ES-I3 (cell line): ENCODE data around the gene MRPL24.

ENCODE experiments used
- H3K36me3 ChIP-seq: 2 replicates; pipeline ENCODE4 v1.6.1; 2013; ENCODE audit warnings: mild to moderate bottlenecking, low read length, control low read depth, moderate library complexity; ENCODE audit not compliant: insufficient read depth
- H3K4me1 ChIP-seq: 2 replicates; pipeline ENCODE4 v1.6.1; 2013; ENCODE audit warnings: mild to moderate bottlenecking, control low read depth, low read length; ENCODE audit not compliant: insufficient read depth
- H3K9ac ChIP-seq: 2 replicates; pipeline ENCODE4 v1.6.1; 2013; ENCODE audit warnings: low read depth, mild to moderate bottlenecking, low read length, moderate library complexity
- H3K9me3 ChIP-seq: 2 replicates; pipeline ENCODE4 v1.6.1; 2013; ENCODE audit warnings: mild to moderate bottlenecking, low read length, moderate library complexity; ENCODE audit not compliant: control insufficient read depth, insufficient read depth

The MRPL24 gene

DNA sequence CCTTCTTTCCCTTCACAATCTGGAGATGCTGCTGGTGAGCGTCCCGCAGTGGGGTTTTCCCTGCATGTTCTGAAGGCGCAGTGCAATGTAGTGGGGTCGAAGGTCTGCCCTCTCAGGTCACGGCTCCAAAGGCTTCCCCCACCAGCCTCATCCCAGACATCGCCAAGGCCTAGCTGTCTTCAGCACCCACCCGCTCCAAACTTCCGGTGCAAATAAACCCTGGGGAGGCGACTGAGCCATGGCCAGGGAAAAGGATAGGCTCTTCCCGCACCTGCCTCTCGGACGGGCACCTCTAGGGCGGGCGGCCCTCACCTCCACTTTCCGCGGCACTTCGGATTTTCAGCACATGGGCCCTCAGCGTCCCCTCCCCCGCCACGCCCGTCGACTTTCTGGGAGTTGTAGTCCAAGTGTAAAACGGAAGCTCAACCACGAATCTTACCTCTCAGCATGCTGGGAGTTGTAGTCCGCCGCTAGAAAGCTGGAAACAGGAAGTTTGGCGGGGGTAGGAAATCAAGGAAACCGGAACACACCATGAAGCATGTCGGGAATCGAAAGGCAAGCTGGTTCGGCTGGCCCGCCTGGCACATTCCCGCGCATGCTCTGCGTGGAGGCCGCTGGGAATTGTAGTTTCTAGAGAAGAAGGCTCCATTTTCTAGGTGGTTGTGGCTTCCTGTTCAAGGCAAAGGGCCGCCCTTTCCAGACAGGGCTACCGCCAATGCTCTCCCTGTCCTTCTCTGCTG lies at the start of gene MRPL24:
Gene MRPL24 (minus strand): TSS at position 348 of the 740 bp plus-strand sequence. CDS start 2,384 bp downstream, outside the sequence.
- no peaks in the 10 kb centered on the region for H3K9me3 ChIP-seq
- peak within 1 kb of the TSS; percentile 85 for H3K9ac ChIP-seq
- peaks cover 9% of the 10 kb centered on the region for H3K36me3 ChIP-seq
- peaks cover 15% of the 10 kb centered on the region for H3K4me1 ChIP-seq

DNA sequence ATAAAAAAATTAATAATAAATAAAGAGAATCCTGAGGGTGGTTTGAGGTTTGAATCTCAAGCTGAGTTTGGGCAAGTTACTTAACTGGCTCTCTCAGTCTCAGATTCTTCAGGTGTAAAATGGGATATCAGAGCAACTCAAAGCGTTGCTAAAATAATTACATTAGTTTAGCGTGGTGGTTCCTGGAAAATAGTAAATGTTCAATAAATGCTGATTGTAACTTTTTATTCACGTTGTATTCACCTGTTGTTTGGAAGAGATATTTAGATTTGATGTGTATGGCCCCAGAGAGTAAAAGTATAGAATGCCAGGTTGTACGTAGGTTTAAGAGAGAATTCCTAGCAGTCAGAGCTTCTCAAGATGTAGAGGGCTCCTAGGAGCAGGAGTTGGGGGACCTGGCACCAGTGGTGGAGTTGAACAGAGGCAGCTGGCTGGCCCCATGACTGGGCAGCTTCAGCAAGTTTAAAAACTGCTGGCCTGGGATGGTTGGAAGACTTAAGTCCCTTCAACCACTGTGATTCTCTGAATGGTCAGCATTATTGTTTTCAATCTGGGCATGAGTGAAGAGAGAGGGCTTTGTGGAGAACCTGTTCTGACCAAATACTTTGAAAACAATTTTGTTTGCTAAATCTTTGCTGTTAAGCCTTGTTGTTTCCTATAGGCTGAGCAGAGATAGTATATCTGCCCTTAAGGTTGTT lies 48.9 kb upstream of the MRPL24 start:
- Histone ChIP-seq H3K36me3 (peaks cover 24% of the 10 kb centered on the region), H3K9ac (no peak overlapping the region), H3K9me3 (no peaks in the 10 kb centered on the region), H3K4me1 (no peaks in the 10 kb centered on the region)

DNA sequence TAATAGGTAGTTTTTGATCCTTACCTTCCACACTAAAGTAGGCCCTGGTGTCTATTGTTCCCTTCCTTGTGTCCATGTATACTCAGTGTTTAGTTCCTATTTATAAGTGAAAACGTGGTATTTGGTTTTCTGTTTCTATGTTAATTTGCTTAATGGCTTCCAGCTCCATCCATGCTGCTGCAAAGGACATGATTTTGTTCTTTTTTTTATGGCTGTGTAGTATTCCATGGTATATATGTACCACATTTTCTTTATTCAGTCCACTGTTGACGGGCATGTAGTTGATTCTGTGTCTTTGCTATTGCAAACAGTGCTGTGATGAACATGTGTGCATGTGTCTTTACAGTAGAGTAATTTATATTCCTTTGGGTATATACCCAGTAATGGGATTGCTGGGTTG lies 47.2 kb upstream of the MRPL24 start:
- no peaks in the 10 kb centered on the region for H3K9me3 ChIP-seq
- peaks cover 25% of the 10 kb centered on the region for H3K36me3 ChIP-seq
- H3K9ac ChIP-seq = no peak overlapping the region
- H3K4me1 ChIP-seq = no peaks in the 10 kb centered on the region

DNA sequence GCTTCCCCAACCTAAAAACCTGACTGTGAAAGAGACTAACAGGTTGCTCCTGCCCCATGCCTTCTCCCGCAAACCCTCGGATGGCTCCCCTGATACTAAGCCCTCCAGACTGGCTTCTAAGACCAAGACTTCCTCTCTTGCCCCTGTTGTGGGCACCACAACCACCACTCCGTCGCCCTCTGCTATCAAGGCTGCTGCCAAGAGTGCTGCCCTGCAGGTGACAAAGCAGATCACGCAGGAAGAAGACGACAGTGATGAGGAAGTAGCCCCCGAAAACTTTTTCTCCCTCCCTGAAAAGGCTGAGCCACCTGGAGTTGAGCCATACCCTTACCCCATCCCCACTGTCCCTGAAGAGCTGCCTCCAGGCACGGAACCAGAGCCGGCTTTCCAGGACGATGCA lies 45.8 kb upstream of the MRPL24 start:
- Histone ChIP-seq H3K9ac (no peak overlapping the region), H3K9me3 (no peaks in the 10 kb centered on the region), H3K4me1 (no peaks in the 10 kb centered on the region), H3K36me3 (peaks cover 21% of the 10 kb centered on the region)

DNA sequence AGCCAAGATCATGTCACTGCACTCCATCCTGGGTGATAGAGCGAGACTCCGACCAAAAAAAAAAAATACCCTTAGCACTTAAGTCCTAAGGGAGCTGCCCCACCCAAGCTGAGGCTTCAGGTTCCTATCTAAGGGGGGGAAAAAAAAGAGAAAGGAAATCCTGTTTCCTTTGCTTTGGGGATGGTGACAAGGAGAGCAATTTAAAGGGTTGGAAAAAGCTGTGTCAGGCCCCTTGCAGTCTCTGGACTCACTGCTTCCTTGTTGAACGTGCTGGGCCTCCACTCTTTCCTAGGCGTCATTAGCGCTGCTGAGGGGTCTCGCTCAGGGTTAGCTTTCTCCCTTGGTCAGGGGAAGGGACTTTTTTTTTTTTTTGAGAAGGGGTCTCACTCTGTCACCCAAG lies 44.6 kb upstream of the MRPL24 start:
- Histone ChIP-seq H3K36me3 (peaks cover 16% of the 10 kb centered on the region), H3K9ac (no peak overlapping the region), H3K4me1 (no peaks in the 10 kb centered on the region), H3K9me3 (no peaks in the 10 kb centered on the region)

DNA sequence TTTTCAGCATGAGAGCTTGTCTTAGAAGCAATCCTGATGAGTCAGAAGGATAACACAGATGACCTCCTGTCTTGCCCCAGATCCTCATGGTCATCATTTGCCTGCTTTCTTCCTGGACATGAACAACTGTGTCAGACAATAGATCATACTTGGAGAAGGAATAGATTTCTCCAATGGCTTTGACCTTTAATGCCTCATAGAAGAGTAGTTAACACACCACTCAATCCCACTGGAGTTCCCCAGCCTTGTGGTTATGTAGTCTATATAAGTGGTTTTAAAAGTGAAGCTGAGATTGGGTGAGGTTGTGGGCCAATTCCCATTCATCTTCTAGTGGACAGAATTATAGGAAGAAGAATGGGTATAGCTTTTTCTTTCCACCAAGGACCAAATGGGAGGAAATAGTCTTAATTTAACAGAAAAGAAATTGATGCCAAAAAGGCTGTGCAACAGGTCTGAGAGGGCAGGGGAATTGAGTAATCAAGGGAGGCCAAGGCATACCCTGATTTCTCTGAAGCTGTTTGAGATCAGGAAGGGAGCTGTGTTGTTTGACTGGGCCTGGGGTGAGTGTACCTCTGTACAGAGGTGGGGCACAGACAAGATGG lies 40.8 kb upstream of the MRPL24 start:
- Histone ChIP-seq H3K36me3 (peaks cover 13% of the 10 kb centered on the region; the same call in 1 of the 2 replicates), H3K9me3 (no peaks in the 10 kb centered on the region), H3K4me1 (no peaks in the 10 kb centered on the region), H3K9ac (no peak overlapping the region)

DNA sequence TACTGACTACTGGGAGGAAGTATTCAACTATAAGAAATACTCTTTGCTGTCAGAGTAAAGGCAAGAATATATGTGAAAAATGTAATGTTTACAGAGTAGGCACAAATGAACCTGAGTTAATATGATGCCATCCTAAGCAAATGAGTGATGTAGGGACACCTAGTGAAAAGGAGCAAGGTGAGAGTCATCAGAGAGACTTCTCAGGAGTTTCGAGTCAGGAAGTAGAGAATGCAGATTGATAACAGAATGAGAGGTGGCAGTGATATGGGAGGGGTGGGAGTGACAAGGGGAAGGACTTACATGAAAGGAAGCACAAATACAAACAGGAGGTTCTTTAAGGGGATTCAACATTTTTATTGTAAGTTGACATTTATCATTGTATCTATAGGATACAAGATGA lies 36.7 kb upstream of the MRPL24 start:
- Histone ChIP-seq H3K9me3 (no peaks in the 10 kb centered on the region), H3K4me1 (no peaks in the 10 kb centered on the region), H3K36me3 (0 out of 2 replicates have a peak, but pooled peaks cover 3% of the 10 kb centered on the region), H3K9ac (no peak overlapping the region)

DNA sequence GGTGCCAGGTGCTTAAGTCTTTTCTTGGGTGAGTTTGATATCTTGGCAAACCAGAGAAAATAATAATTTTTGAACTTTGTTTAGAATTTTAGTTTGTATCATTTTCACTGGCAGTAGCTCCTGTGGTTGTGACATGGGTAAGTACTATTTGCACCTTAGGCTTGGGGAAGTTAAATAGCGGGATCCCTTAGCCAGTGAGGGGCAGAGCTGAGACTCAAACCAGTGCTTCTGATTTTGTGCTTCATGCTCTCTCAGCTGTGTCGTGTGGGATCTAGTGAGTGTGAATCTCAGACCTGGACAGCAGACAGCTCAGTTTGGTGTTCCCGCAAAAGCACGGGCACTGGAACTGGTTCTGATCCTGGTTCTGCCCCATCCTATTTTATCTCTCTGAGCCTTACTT lies 36.1 kb upstream of the MRPL24 start:
- Histone ChIP-seq H3K9me3 (no peaks in the 10 kb centered on the region), H3K9ac (no peak overlapping the region), H3K4me1 (no peaks in the 10 kb centered on the region), H3K36me3 (no peaks in the 10 kb centered on the region)

DNA sequence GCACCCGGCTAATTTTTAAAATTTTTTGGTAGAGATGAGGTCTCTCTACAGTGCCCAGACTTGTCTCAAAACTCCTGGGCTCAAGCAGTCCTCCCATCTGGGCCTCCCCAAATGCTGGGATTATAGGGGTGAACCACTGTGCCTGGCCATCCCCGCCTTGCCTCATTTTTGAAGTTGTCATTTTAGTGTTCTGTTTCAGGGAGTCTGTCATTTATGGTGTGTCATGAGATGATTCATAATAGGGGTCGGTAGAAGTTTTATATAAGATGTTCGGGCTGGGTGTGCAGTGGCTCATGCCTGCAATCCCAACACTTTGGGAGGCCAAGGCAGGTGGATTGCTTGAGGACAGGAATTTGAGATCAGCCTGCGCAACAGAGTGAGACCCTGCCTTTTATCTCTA lies 34.9 kb upstream of the MRPL24 start:
- Histone ChIP-seq H3K4me1 (no peaks in the 10 kb centered on the region), H3K9me3 (no peaks in the 10 kb centered on the region), H3K36me3 (no peaks in the 10 kb centered on the region), H3K9ac (no peak overlapping the region)

DNA sequence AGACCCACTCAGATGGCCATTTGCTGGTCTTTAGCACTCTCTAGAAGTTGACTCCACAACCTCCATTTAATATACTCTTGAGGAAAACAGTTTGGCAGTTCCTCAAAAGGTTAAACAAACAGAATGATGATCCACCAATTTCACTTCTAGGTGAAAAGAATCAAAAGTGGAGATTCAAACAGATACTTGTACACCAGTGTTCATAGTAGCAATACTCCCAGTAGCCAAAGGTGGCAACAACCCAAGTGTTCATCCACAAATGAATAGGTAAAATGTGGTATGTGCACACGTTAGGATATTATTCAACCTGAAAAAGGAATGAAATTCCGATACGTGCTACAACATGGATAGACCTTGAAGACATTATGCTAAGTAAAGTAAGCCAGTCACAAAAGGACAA lies 32.7 kb upstream of the MRPL24 start:
- H3K36me3 ChIP-seq = peaks cover 5% of the 10 kb centered on the region; the same call in 1 of the 2 replicates
- H3K9me3 ChIP-seq = no peaks in the 10 kb centered on the region
- H3K9ac ChIP-seq = no peak overlapping the region
- peaks cover 4% of the 10 kb centered on the region for H3K4me1 ChIP-seq

DNA sequence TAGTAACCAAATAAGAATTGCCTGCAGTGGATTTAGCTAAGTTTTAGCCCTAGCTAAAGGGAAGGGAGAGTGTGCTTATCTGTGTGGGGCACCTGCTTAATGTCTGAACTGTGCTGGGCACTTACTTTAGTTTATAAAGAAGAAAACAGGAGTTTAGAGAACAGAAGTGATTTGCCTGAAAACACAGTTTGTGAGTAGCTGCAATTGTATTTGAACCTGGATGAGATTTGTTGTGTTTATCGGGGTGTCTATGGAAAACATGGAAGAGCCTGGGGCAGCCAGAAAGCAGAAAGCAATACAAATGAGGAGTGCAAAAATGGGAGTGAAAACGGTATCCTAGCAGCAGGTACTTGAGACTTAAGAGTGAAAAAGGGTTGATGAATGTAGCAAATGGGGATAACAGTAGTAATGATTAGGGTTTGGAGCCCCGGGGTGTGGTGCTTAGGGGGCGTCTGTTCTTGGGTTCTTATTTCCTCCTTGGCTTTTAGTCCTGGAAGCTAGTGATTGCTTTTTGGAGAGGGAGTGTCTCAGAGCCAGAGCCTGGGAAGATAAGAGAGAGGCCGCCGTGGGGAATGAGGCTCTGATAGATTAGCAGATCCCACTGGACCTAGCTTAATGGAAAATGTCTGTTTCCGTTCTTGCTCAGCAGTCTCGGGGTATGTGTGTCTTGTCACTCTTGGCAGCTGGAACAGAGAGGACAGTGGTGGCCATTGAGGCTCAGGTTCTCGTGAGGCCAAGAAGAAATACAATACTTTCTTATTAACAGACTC lies 32.0 kb upstream of the MRPL24 start:
- Histone ChIP-seq H3K36me3 (peaks cover 5% of the 10 kb centered on the region; the same call in 1 of the 2 replicates), H3K9ac (no peak overlapping the region), H3K9me3 (no peaks in the 10 kb centered on the region), H3K4me1 (peaks cover 4% of the 10 kb centered on the region)

DNA sequence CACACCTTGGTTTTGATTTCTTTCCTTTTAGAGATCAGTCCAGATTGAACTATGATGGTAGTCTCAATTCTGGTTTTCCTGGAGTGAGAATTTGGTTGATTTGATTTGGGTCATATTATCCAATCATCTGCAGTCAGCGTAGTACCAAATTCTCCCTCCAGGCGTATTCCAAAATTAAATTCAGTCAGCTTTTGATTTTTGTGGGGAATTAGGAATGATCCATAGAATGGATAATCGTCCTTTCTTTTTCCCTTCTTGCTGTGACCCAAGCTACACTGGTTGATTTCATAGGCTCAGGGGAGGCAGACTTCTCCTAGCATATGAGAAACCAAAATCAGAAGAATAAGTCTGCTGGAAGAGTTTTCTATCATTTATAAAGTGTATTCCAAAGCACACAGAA lies 31.3 kb upstream of the MRPL24 start:
- peaks cover 4% of the 10 kb centered on the region for H3K4me1 ChIP-seq
- H3K36me3 ChIP-seq = peaks cover 5% of the 10 kb centered on the region; the same call in 1 of the 2 replicates
- H3K9me3 ChIP-seq = no peaks in the 10 kb centered on the region
- no peak overlapping the region for H3K9ac ChIP-seq

DNA sequence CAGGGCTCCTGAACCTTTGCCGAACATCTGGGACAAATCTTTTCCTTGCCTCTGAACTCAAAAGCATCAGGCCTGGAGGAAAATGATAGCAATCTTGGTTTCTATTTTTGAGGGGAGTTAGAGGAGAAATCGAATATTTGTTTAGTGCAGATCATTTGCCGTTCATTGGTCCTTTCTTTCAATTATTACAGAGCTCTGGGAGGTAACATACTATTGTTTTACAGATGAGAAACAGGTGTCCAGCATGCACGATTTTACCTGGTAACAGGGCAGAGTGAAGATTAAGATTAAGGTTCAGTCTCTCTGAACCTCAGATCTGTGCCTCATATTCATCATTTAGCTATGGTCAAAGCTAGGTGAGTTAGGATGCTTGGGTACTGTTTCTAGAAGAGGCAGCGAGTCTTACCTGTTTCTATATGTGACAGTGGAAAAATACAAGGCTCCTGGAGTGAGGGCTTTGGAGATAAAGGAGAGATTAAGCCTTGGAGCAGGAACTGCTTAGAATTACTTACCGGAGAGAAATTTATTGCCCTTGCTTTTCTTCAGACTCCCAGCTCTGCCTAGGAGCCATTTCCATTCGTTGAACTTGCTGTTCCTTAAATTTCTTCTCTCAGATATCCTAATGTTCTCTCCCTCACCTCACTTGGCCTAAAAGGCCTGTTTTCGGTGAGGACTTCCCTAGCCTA lies 27.9 kb upstream of the MRPL24 start:
- peaks cover 4% of the 10 kb centered on the region for H3K4me1 ChIP-seq
- peaks cover 5% of the 10 kb centered on the region; the same call in 1 of the 2 replicates for H3K36me3 ChIP-seq
- H3K9ac ChIP-seq = peak overlapping the region; percentile 91; the same call in 1 of the 2 replicates
- H3K9me3 ChIP-seq = no peaks in the 10 kb centered on the region
